Ectodermal cell (in vitro differentiated cells): ENCODE data around the gene CPN2. TPM values are rescaled to one million over a fixed set of nuclear protein-coding genes. Genes with fewer than 3 reads are reported as not detected.
A peak's percentile ranks its signal among the peaks of the same experiment; 100 is the strongest.

ENCODE experiments used
- H3K27ac ChIP-seq: 2 replicates; pipeline ENCODE4 v1.7.0; 2013; ENCODE audit warnings: mild to moderate bottlenecking, low read depth, low read length; ENCODE audit not compliant: insufficient read depth, poor library complexity, severe bottlenecking
- H3K27me3 ChIP-seq: 2 replicates; pipeline ENCODE4 v1.7.0; 2013; ENCODE audit warnings: mild to moderate bottlenecking, low read length; ENCODE audit not compliant: insufficient read depth, control insufficient read depth, poor library complexity, severe bottlenecking
- H3K36me3 ChIP-seq: one replicate; pipeline ENCODE4 v1.7.0; 2013; ENCODE audit warnings: low read length; ENCODE audit not compliant: control insufficient read depth, insufficient read depth
- H3K4me1 ChIP-seq: one replicate; pipeline ENCODE4 v1.7.0; 2013; ENCODE audit warnings: low read length; ENCODE audit not compliant: control insufficient read depth, insufficient read depth
- H3K4me3 ChIP-seq: 2 replicates; pipeline ENCODE4 v1.7.0; 2013; ENCODE audit warnings: low read depth, low read length, control low read depth; ENCODE audit not compliant: insufficient read depth
- H3K9me3 ChIP-seq: 2 replicates; pipeline ENCODE4 v1.7.0; 2013; ENCODE audit warnings: mild to moderate bottlenecking, low read length, moderate library complexity; ENCODE audit not compliant: control insufficient read depth
- WGBS, 2 experiments: methylation state at CpG; one replicate each; pipeline ENCODE4 v1.1.7; 2013; ENCODE audit warnings: missing lambda C conversion rate in 2 of 2; 5-methylcytosine and 5-hydroxymethylcytosine counted together
- polyA plus RNA-seq, 4 experiments: library from polyadenylated mRNA; stranded (reverse); fragments of 50-300 nt; gene quantifications; one replicate each; pipeline ENCODE4 v1.2.3, GENCODE V29; 2013

Gene CPN2
- polyA plus RNA-seq (2013, experiment 1 of 4): not detected
- not detected for polyA plus RNA-seq (2013, experiment 2 of 4)
- not detected for polyA plus RNA-seq (2013, experiment 3 of 4)
- polyA plus RNA-seq (2013, experiment 4 of 4): not detected

- Histone ChIP-seq H3K27ac (no peak within 1 kb of the TSS), H3K27me3 (no peaks in the 10 kb centered on the region), H3K4me3 (no peak within 1 kb of the TSS), H3K36me3 (no peaks in the 10 kb centered on the region), H3K9me3 (no peaks in the 10 kb centered on the region), H3K4me1 (no peaks in the 10 kb centered on the region)
- WGBS, 2 experiments: 92% methylated on average over 24 of the region's 24 CpGs
These were observed at the start of gene CPN2 for GRCh38 chr3:194351080-194351672. Gene CPN2, minus strand, starts transcription at chr3:194351328. Its CDS starts 8,626 bp downstream, at chr3:194342702.

- H3K27ac ChIP-seq: no peak overlapping the region
- no peaks in the 10 kb centered on the region for H3K36me3 ChIP-seq
- peaks cover 50% of the 10 kb centered on the region for H3K27me3 ChIP-seq
- no peak overlapping the region for H3K4me3 ChIP-seq
- WGBS, 2 experiments: 93 to 94% methylated on average over 15 of the region's 15 CpGs
- H3K4me1 ChIP-seq: peaks cover 9% of the 10 kb centered on the region
- H3K9me3 ChIP-seq: no peaks in the 10 kb centered on the region
These were observed 48.8 kb upstream of the CPN2 start for GRCh38 chr3:194399874-194400411.

- WGBS, 2 experiments: 87 to 95% methylated on average over 2 of the region's 2 CpGs
- Histone ChIP-seq H3K27ac (no peak within 1 kb of the TSS), H3K36me3 (no peaks in the 10 kb centered on the region), H3K27me3 (peaks cover 58% of the 10 kb centered on the region), H3K9me3 (no peaks in the 10 kb centered on the region), H3K4me1 (peaks cover 9% of the 10 kb centered on the region), H3K4me3 (peak within 1 kb of the TSS; percentile 25)
These were observed 48.0 kb upstream of the CPN2 start, which contains the start of gene GP5 for GRCh38 chr3:194399166-194399565. Gene GP5, minus strand, starts transcription at chr3:194399266. Its CDS starts 984 bp downstream, at chr3:194398282.

GRCh38 chr3:194397757-194398312, 46.7 kb upstream of the CPN2 start:
- Histone ChIP-seq H3K4me1 (peaks cover 9% of the 10 kb centered on the region), H3K4me3 (peak overlapping the region; percentile 25), H3K27ac (no peak overlapping the region), H3K36me3 (no peaks in the 10 kb centered on the region), H3K9me3 (no peaks in the 10 kb centered on the region), H3K27me3 (peaks cover 60% of the 10 kb centered on the region)
- 11% methylated on average over 38 of the region's 38 CpGs for WGBS, 2 experiments

- 8 to 10% methylated on average over 73 of the region's 73 CpGs for WGBS, 2 experiments
- no peaks in the 10 kb centered on the region for H3K9me3 ChIP-seq
- H3K27ac ChIP-seq: no peak overlapping the region
- peak overlapping the region; percentile 25 for H3K4me3 ChIP-seq
- peaks cover 60% of the 10 kb centered on the region for H3K27me3 ChIP-seq
- peaks cover 9% of the 10 kb centered on the region for H3K4me1 ChIP-seq
- no peaks in the 10 kb centered on the region for H3K36me3 ChIP-seq
These were observed 46.0 kb upstream of the CPN2 start for GRCh38 chr3:194396859-194397756.

GRCh38 chr3:194396539-194396858, 45.4 kb upstream of the CPN2 start:
- Histone ChIP-seq H3K27ac (no peak overlapping the region), H3K4me3 (peak overlapping the region; percentile 25), H3K4me1 (peaks cover 9% of the 10 kb centered on the region), H3K27me3 (peaks cover 60% of the 10 kb centered on the region), H3K9me3 (no peaks in the 10 kb centered on the region), H3K36me3 (no peaks in the 10 kb centered on the region)
- 12 to 13% methylated on average over 13 of the region's 13 CpGs for WGBS, 2 experiments

GRCh38 chr3:194395778-194396538, 44.8 kb upstream of the CPN2 start:
- Histone ChIP-seq H3K4me1 (peaks cover 9% of the 10 kb centered on the region), H3K27ac (no peak overlapping the region), H3K9me3 (no peaks in the 10 kb centered on the region), H3K36me3 (no peaks in the 10 kb centered on the region), H3K4me3 (no peak overlapping the region), H3K27me3 (peaks cover 60% of the 10 kb centered on the region)
- 34 to 37% methylated on average over 26 of the region's 26 CpGs for WGBS, 2 experiments

- peaks cover 60% of the 10 kb centered on the region for H3K27me3 ChIP-seq
- 89 to 90% methylated on average over 5 of the region's 5 CpGs for WGBS, 2 experiments
- H3K27ac ChIP-seq: no peak overlapping the region
- no peaks in the 10 kb centered on the region for H3K36me3 ChIP-seq
- H3K4me3 ChIP-seq: no peak overlapping the region
- no peaks in the 10 kb centered on the region for H3K9me3 ChIP-seq
- H3K4me1 ChIP-seq: peaks cover 9% of the 10 kb centered on the region
These were observed 44.1 kb upstream of the CPN2 start for GRCh38 chr3:194395212-194395611.

GRCh38 chr3:194392576-194392975, 41.4 kb upstream of the CPN2 start:
- H3K4me3 ChIP-seq: no peak overlapping the region
- no peak overlapping the region for H3K27ac ChIP-seq
- peaks cover 2% of the 10 kb centered on the region for H3K4me1 ChIP-seq
- no peaks in the 10 kb centered on the region for H3K36me3 ChIP-seq
- H3K9me3 ChIP-seq: no peaks in the 10 kb centered on the region
- WGBS, 2 experiments: 91 to 95% methylated on average over 7 of the region's 7 CpGs
- peaks cover 36% of the 10 kb centered on the region for H3K27me3 ChIP-seq
